KMS-11 (cell line): Measurements from ENCODE around the gene CFD.

Source experiments
- H2AFZ ChIP-seq: fragments of 200-600 bp; sonication (generic); 2 replicates; pipeline ENCODE4 v1.6.1; 2016; ENCODE audit warnings: antibody characterized with exemption, mixed run types, low read depth
- H3K27ac ChIP-seq: fragments of 200-600 bp; sonication (generic); 2 replicates; pipeline ENCODE4 v1.6.1; 2016; ENCODE audit warnings: mild to moderate bottlenecking, mixed run types
- H3K27me3 ChIP-seq: fragments of 200-600 bp; sonication (generic); 2 replicates; pipeline ENCODE4 v1.6.1; 2017; ENCODE audit warnings: mild to moderate bottlenecking, low read depth, mixed run types, moderate library complexity; ENCODE audit not compliant: insufficient read depth
- H3K36me3 ChIP-seq: fragments of 200-600 bp; sonication (generic); 2 replicates; pipeline ENCODE4 v1.6.1; 2017; ENCODE audit warnings: mild to moderate bottlenecking, mixed run types; ENCODE audit not compliant: insufficient read depth
- H3K4me1 ChIP-seq: fragments of 200-600 bp; sonication (generic); 2 replicates; pipeline ENCODE4 v1.6.1; 2016; ENCODE audit warnings: mild to moderate bottlenecking, low read depth, mixed run types; ENCODE audit not compliant: poor library complexity, severe bottlenecking
- H3K4me2 ChIP-seq: fragments of 200-600 bp; sonication (generic); 2 replicates; pipeline ENCODE4 v1.7.0; 2016; ENCODE audit warnings: mild to moderate bottlenecking, mixed run types
- H3K4me3 ChIP-seq: fragments of 200-600 bp; sonication (generic); IDR thresholded peaks from 2 replicates; pipeline ENCODE4 v1.6.1; 2017; ENCODE audit warnings: low read depth, low read length, mixed read lengths; ENCODE audit not compliant: insufficient read depth
- H3K79me2 ChIP-seq: fragments of 200-600 bp; sonication (generic); 2 replicates; pipeline ENCODE4 v1.6.1; 2016; ENCODE audit warnings: low read depth, mixed run types; ENCODE audit not compliant: insufficient read depth
- H3K9ac ChIP-seq: fragments of 200-600 bp; sonication (generic); 2 replicates; pipeline ENCODE4 v1.6.1; 2016; ENCODE audit warnings: mild to moderate bottlenecking, mixed run types
- H4K20me1 ChIP-seq: fragments of 200-600 bp; sonication (generic); 2 replicates; pipeline ENCODE4 v1.6.1; 2016; ENCODE audit warnings: mild to moderate bottlenecking, mixed run types; ENCODE audit not compliant: insufficient read depth
- CTCF ChIP-seq: fragments of 200-600 bp; sonication (generic); conservative IDR thresholded peaks from 2 replicates; pipeline ENCODE4 v1.6.1; 2017; ENCODE audit warnings: low read depth, mild to moderate bottlenecking, antibody characterized with exemption, low read length, moderate library complexity, mixed read lengths

Gene CFD

GRCh38 chr19:825897-826644 is 33.4 kb upstream of the CFD start:
- H3K79me2 ChIP-seq, result no peaks in the 10 kb centered on the region
- H3K27me3 ChIP-seq, result peaks cover 20% of the 10 kb centered on the region; the same call in 1 of the 2 replicates
- H3K36me3 ChIP-seq, result no peaks in the 10 kb centered on the region
- no peak overlapping the region for H2AFZ ChIP-seq
- H4K20me1 ChIP-seq, result no peaks in the 10 kb centered on the region
- no peak overlapping the region for H3K4me3 ChIP-seq
- H3K4me1 ChIP-seq, result no peaks in the 10 kb centered on the region
- no peak overlapping the region for H3K9ac ChIP-seq
- H3K4me2 ChIP-seq, result no peak overlapping the region
- no peak for TF ChIP-seq CTCF
- no peak overlapping the region for H3K27ac ChIP-seq

GRCh38 chr19:827314-827709 is 32.2 kb upstream of the CFD start:
- Histone ChIP-seq H3K27me3 (peaks cover 25% of the 10 kb centered on the region; the same call in 1 of the 2 replicates), H2AFZ (no peak overlapping the region), H3K4me2 (no peak overlapping the region), H3K4me3 (no peak overlapping the region), H3K79me2 (no peaks in the 10 kb centered on the region), H3K36me3 (no peaks in the 10 kb centered on the region), H3K9ac (no peak overlapping the region), H4K20me1 (no peaks in the 10 kb centered on the region), H3K27ac (no peak overlapping the region), H3K4me1 (no peaks in the 10 kb centered on the region)
- TF ChIP-seq CTCF, result no peak

GRCh38 chr19:827710-828321 is 31.6 kb upstream of the CFD start, which contains the start of gene AZU1:
Gene AZU1 (plus strand): TSS chr19:827837. CDS start chr19:827847, 10 bp downstream.
- Histone ChIP-seq H4K20me1 (no peaks in the 10 kb centered on the region), H2AFZ (no peak within 1 kb of the TSS), H3K27me3 (peaks cover 30% of the 10 kb centered on the region; the same call in 1 of the 2 replicates), H3K4me2 (no peak within 1 kb of the TSS), H3K27ac (no peak within 1 kb of the TSS), H3K4me3 (no peak within 1 kb of the TSS), H3K36me3 (no peaks in the 10 kb centered on the region), H3K79me2 (no peaks in the 10 kb centered on the region), H3K9ac (no peak within 1 kb of the TSS), H3K4me1 (no peaks in the 10 kb centered on the region)
- no peak for TF ChIP-seq CTCF

GRCh38 chr19:829129-829758 is 30.2 kb upstream of the CFD start:
- Histone ChIP-seq H3K4me1 (no peaks in the 10 kb centered on the region), H4K20me1 (no peaks in the 10 kb centered on the region), H3K9ac (no peak overlapping the region), H3K79me2 (no peaks in the 10 kb centered on the region), H2AFZ (no peak overlapping the region), H3K4me2 (no peak overlapping the region), H3K36me3 (no peaks in the 10 kb centered on the region), H3K4me3 (no peak overlapping the region), H3K27ac (no peak overlapping the region), H3K27me3 (peaks cover 37% of the 10 kb centered on the region; the same call in 1 of the 2 replicates)
- TF ChIP-seq CTCF, result no peak
